Mesenchymal stem cell (in vitro differentiated cells and primary cell): ENCODE results near the gene RBM12.
A peak's percentile ranks its signal among the peaks of the same experiment; 100 is the strongest.

ENCODE experiments used
- DNase-seq: peaks from one replicate; pipeline ENCODE4 v3.0.0-alpha.2; 2013
- H2AFZ ChIP-seq: one replicate; pipeline ENCODE4 v1.6.1; 2013; ENCODE audit warnings: low read depth, mild to moderate bottlenecking, control low read depth, inconsistent platforms, low read length, moderate library complexity
- H2AK5ac ChIP-seq: 2 replicates; pipeline ENCODE4 v1.6.1; 2013; ENCODE audit warnings: low read length, moderate library complexity, mild to moderate bottlenecking, inconsistent platforms; ENCODE audit not compliant: severe bottlenecking
- H2BK120ac ChIP-seq: one replicate; pipeline ENCODE4 v1.6.1; 2013; ENCODE audit warnings: low read depth, mild to moderate bottlenecking, inconsistent platforms, low read length, moderate library complexity
- H2BK12ac ChIP-seq, 2 experiments: one replicate each; pipeline ENCODE4 v1.6.1; 2013; ENCODE audit warnings: inconsistent platforms in 2 of 2, low read length in 2 of 2, mild to moderate bottlenecking in 2 of 2, moderate library complexity in 2 of 2, control low read depth in 1 of 2
- H2BK15ac ChIP-seq: one replicate; pipeline ENCODE4 v1.6.1; 2013; ENCODE audit warnings: mild to moderate bottlenecking, low read depth, inconsistent platforms; ENCODE audit not compliant: poor library complexity, severe bottlenecking
- H2BK5ac ChIP-seq: 2 replicates; pipeline ENCODE4 v1.6.1; 2013; ENCODE audit warnings: low read depth, mild to moderate bottlenecking, low read length, control low read depth, inconsistent platforms; ENCODE audit not compliant: poor library complexity, severe bottlenecking
- H3K14ac ChIP-seq, 2 experiments: one replicate each; pipeline ENCODE4 v1.6.1; 2013; ENCODE audit warnings: inconsistent platforms in 2 of 2, low read length in 2 of 2, control low read depth in 1 of 2, mild to moderate bottlenecking in 1 of 2, moderate library complexity in 1 of 2
- H3K18ac ChIP-seq, 2 experiments: one replicate each; pipeline ENCODE4 v1.6.1; 2013; ENCODE audit warnings: inconsistent platforms in 2 of 2, low read length in 2 of 2, control low read depth in 1 of 2, low read depth in 1 of 2, mild to moderate bottlenecking in 1 of 2
- H3K23ac ChIP-seq, 2 experiments: one replicate each; pipeline ENCODE4 v1.6.1; 2013; ENCODE audit warnings: inconsistent platforms in 2 of 2, low read length in 2 of 2, mild to moderate bottlenecking in 2 of 2, moderate library complexity in 2 of 2, control low read depth in 1 of 2
- H3K27ac ChIP-seq: 2 replicates; pipeline ENCODE4 v1.5.1; 2013; ENCODE audit warnings: mild to moderate bottlenecking, moderate library complexity, low read length, control low read depth, inconsistent platforms; ENCODE audit not compliant: poor library complexity, severe bottlenecking
- H3K27me3 ChIP-seq, 2 experiments: 2 replicates each; pipeline versions ENCODE4 v1.6.1 to v1.7.0; 2013; ENCODE audit warnings: low read length in 2 of 2, mild to moderate bottlenecking in 2 of 2, moderate library complexity in 2 of 2, control low read depth in 1 of 2, inconsistent platforms in 1 of 2; ENCODE audit not compliant: control insufficient read depth in 1 of 2, insufficient read depth in 1 of 2
- H3K36me3 ChIP-seq, 2 experiments: 2 replicates each; pipeline versions ENCODE4 v1.6.1 to v1.7.0; 2013; ENCODE audit warnings: low read length in 2 of 2, control low read depth in 1 of 2, inconsistent platforms in 1 of 2, low read depth in 1 of 2, mild to moderate bottlenecking in 1 of 2; ENCODE audit not compliant: insufficient read depth in 2 of 2, control insufficient read depth in 1 of 2
- H3K4ac ChIP-seq, 2 experiments: one replicate each; pipeline ENCODE4 v1.6.1; 2013; ENCODE audit warnings: inconsistent platforms in 2 of 2, low read length in 2 of 2, mild to moderate bottlenecking in 2 of 2, moderate library complexity in 2 of 2, control low read depth in 1 of 2, low read depth in 1 of 2
- H3K4me1 ChIP-seq: 2 replicates; pipeline ENCODE4 v1.6.1; 2013; ENCODE audit warnings: low read depth, low read length, control low read depth; ENCODE audit not compliant: control insufficient read depth, insufficient read depth
- H3K4me2 ChIP-seq: 2 replicates; pipeline ENCODE4 v1.6.1; 2013; ENCODE audit warnings: low read length, mild to moderate bottlenecking, inconsistent platforms; ENCODE audit not compliant: poor library complexity, severe bottlenecking
- H3K4me3 ChIP-seq, 2 experiments: 2 replicates each; pipeline versions ENCODE4 v1.5.1 to v1.7.0; 2013; ENCODE audit warnings: low read length in 2 of 2, mild to moderate bottlenecking in 2 of 2, control low read depth in 1 of 2, low read depth in 1 of 2; ENCODE audit not compliant: insufficient read depth in 1 of 2
- H3K79me1 ChIP-seq: replicated peaks from 2 replicates; pipeline ENCODE4 v1.6.1; 2013; ENCODE audit warnings: mild to moderate bottlenecking, control low read depth, low read length, inconsistent platforms; ENCODE audit not compliant: poor library complexity, severe bottlenecking
- H3K9ac ChIP-seq: 2 replicates; pipeline ENCODE4 v1.7.0; 2013; ENCODE audit warnings: mild to moderate bottlenecking, low read length, moderate library complexity
- H3K9me3 ChIP-seq: 2 replicates; pipeline ENCODE4 v1.7.0; 2013; ENCODE audit warnings: mild to moderate bottlenecking, low read length; ENCODE audit not compliant: control insufficient read depth
- H4K8ac ChIP-seq: one replicate; pipeline ENCODE4 v1.6.1; 2013; ENCODE audit warnings: inconsistent platforms, mild to moderate bottlenecking, low read length, moderate library complexity
- H4K91ac ChIP-seq: one replicate; pipeline ENCODE4 v1.6.1; 2013; ENCODE audit warnings: mild to moderate bottlenecking, low read length, inconsistent platforms
- WGBS: methylation state at CpG from one replicate; pipeline ENCODE4 v1.1.7; 2013; ENCODE audit warnings: mixed read lengths; 5-methylcytosine and 5-hydroxymethylcytosine counted together

The RBM12 gene

DNA sequence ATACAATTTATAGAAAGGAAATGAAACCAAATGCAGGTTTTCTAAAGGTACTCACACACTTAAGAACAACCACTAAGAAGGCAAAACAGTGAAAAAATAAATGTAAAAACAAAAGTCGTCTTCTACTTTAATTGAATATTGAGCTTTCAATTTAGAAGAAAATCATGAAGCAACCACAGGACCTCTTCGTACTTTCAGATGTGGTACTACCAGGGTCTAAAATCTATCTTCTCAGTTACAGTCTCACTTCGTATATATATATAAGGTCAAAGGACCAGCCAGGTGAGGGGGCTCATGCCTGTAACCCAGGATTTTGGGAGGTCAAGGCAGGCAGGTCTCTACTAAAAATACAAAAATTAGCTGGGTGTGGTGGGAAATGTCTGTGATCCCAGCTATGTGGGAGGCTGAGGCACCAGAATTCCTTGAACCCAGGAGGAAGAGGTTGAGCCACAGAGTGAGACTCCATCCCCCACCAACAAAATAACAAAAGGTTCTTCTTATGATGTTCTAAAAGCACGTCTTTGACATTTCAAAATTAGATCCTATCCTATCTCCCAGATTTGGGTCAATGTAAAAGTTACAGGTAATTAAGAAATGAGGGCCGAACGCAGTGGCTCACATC is 47.0 kb upstream of the RBM12 start:
- H3K14ac ChIP-seq = no peak overlapping the region
- H2BK5ac ChIP-seq = no peak overlapping the region
- H3K36me3 ChIP-seq = peaks cover 32 to 97% of the 10 kb centered on the region in 2 experiments
- H2BK15ac ChIP-seq = no peak overlapping the region
- no peaks in the 10 kb centered on the region for H3K27me3 ChIP-seq
- H3K9me3 ChIP-seq = no peaks in the 10 kb centered on the region
- H2BK120ac ChIP-seq = no peak overlapping the region
- no peak for DNase-seq
- H3K4me1 ChIP-seq = no peaks in the 10 kb centered on the region
- no peak overlapping the region for H2AFZ ChIP-seq
- H3K23ac ChIP-seq = no peak overlapping the region
- no peak overlapping the region for H3K27ac ChIP-seq
- no peak overlapping the region for H3K4me3 ChIP-seq
- no peak overlapping the region for H3K4me2 ChIP-seq
- WGBS = 100% methylated on average over 4 of the region's 6 CpGs
- H3K4ac ChIP-seq = no peak overlapping the region
- H3K79me1 ChIP-seq = peaks cover 2% of the 10 kb centered on the region
- H3K18ac ChIP-seq = no peak overlapping the region
- H2BK12ac ChIP-seq = no peak overlapping the region
- peak overlapping the region; percentile 41 for H3K9ac ChIP-seq
- H4K91ac ChIP-seq = no peak overlapping the region
- no peak overlapping the region for H4K8ac ChIP-seq
- H2AK5ac ChIP-seq = no peak overlapping the region

DNA sequence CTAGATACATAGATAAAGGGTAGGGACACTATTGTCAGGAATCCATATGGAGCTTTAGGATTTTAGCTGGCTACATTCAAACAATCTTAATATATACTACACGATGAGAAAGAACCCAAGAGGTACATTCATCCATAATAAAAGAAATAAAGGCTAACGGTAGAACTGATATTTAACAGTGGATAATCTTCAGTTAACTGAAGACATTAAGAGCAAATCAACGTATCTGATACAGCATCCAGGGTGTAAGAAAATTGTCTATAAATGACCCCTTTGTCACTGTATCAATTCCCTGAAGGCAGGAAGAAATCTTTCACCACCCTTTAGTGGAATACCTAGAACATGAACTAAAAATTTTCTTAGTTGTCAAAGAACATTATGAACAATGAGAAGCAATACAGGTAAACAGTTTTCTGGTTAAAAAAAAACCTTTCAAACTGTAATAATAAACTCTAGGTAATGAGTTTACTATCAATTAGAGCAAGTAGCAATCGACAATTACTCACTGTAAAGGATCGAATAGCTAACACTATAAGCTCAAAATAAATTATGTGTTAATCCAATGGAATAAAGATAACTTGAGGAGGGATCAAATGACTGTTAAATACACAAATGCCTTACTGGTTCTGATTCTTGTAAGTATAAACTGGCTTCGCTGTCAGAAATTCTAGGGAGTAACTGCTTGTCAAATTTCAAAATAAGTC is 46.3 kb upstream of the RBM12 start:
- Histone ChIP-seq H2BK5ac (no peak overlapping the region), H3K27ac (no peak overlapping the region), H4K8ac (no peak overlapping the region), H3K4me3 (no peak overlapping the region), H3K4ac (no peak overlapping the region), H3K9ac (peak overlapping the region; percentile 41), H3K18ac (no peak overlapping the region), H2AFZ (no peak overlapping the region), H2BK120ac (no peak overlapping the region), H3K9me3 (no peaks in the 10 kb centered on the region), H3K36me3 (peaks cover 31 to 96% of the 10 kb centered on the region in 2 experiments), H2BK12ac (no peak overlapping the region), H4K91ac (no peak overlapping the region), H3K23ac (no peak overlapping the region), H3K27me3 (no peaks in the 10 kb centered on the region), H2AK5ac (no peak overlapping the region), H3K14ac (no peak overlapping the region), H3K4me1 (no peaks in the 10 kb centered on the region), H3K4me2 (no peak overlapping the region), H2BK15ac (no peak overlapping the region), H3K79me1 (peaks cover 2% of the 10 kb centered on the region)
- 100% methylated on average over 1 of the region's 6 CpGs for WGBS
- no peak for DNase-seq

DNA sequence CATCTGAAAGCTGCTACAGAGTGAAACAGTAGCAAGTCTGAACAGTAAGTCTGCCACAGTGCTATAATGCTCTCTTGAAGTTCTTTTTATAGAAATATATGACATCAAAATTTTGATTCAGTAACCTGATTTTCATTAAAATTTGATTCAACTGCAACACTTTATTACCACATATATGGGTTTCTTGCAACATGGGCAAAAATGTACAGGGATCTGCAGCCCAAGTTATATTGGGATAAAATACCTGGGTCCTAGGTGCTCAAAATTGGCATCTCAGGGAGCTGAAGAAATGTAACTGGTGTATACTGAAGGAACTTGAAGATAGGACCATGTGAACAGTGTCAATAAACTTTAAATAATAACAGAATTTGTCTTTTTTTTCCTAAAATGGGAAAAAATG is 45.3 kb upstream of the RBM12 start:
- H3K9me3 ChIP-seq = no peaks in the 10 kb centered on the region
- no peak for DNase-seq
- no peak overlapping the region for H2BK5ac ChIP-seq
- H3K27me3 ChIP-seq = no peaks in the 10 kb centered on the region
- no peak overlapping the region for H2AK5ac ChIP-seq
- H3K18ac ChIP-seq = no peak overlapping the region
- H3K4me2 ChIP-seq = no peak overlapping the region
- H2BK12ac ChIP-seq = no peak overlapping the region
- no peak overlapping the region for H2AFZ ChIP-seq
- no peak overlapping the region for H2BK15ac ChIP-seq
- H2BK120ac ChIP-seq = no peak overlapping the region
- no peak overlapping the region for H3K4ac ChIP-seq
- no peaks in the 10 kb centered on the region for H3K4me1 ChIP-seq
- no peak overlapping the region for H3K23ac ChIP-seq
- no peak overlapping the region for H3K27ac ChIP-seq
- H3K9ac ChIP-seq = peak overlapping the region; percentile 41
- H3K4me3 ChIP-seq = no peak overlapping the region
- no peak overlapping the region for H3K14ac ChIP-seq
- no peak overlapping the region for H4K8ac ChIP-seq
- peaks cover 31 to 96% of the 10 kb centered on the region in 2 experiments for H3K36me3 ChIP-seq
- H4K91ac ChIP-seq = no peak overlapping the region
- H3K79me1 ChIP-seq = peaks cover 2% of the 10 kb centered on the region

DNA sequence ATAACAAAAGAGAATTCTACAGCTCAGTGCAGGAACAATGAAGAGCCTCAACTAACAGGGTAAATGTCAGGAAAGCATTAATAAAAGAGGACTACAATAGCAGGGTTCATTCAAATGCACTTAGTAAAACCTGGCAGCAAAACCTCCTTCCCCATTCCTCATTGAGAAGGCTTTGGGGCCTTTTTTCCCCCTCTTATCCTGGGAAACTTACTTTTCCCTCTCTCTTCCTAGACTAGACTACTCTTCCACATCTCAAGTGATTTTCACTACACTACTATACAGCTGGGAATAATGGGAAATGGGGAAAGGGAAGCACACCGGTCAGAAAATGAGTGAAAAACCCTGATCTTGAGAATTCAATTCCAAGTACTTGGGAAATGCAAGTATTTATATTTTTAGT is 44.6 kb upstream of the RBM12 start:
- Histone ChIP-seq H3K27ac (peak overlapping the region; percentile 29), H3K9ac (peak overlapping the region; percentile 41), H2BK120ac (no peak overlapping the region), H3K14ac (no peak overlapping the region), H2BK12ac (no peak overlapping the region), H2BK5ac (no peak overlapping the region), H4K8ac (no peak overlapping the region), H2AFZ (no peak overlapping the region), H3K27me3 (no peaks in the 10 kb centered on the region), H3K4me2 (no peak overlapping the region), H3K23ac (no peak overlapping the region), H3K36me3 (peaks cover 29 to 96% of the 10 kb centered on the region in 2 experiments), H3K4me1 (no peaks in the 10 kb centered on the region), H2AK5ac (no peak overlapping the region), H3K79me1 (peaks cover 2% of the 10 kb centered on the region), H4K91ac (no peak overlapping the region), H2BK15ac (no peak overlapping the region), H3K4ac (no peak overlapping the region), H3K9me3 (no peaks in the 10 kb centered on the region), H3K18ac (no peak overlapping the region), H3K4me3 (no peak overlapping the region)
- no peak for DNase-seq
- no CpG with 5 or more reads among the region's 1 CpG for WGBS
